ENCODE measurements around the gene TLL1.

TLL1 gene

GRCh38 chr4:165839615-165840333 lies 33.3 kb upstream of the TLL1 start:
- no peak overlapping the region for H3K4me3 ChIP-seq (ENCODE audit: low read depth in 1 of 2, low read length in 2 of 2)
- DNase-seq (no peak), ATAC-seq (ENCODE audit: insufficient read depth, low read depth) (no peak)
- H4K20me1 ChIP-seq (ENCODE audit: insufficient read depth, low read length) = no peaks in the 10 kb centered on the region
- no peak overlapping the region for H2AFZ ChIP-seq (ENCODE audit: low read depth, low read length)
- H3K79me2 ChIP-seq (ENCODE audit: insufficient read depth, low read length) = no peaks in the 10 kb centered on the region
- no peaks in the 10 kb centered on the region for H3K27me3 ChIP-seq (ENCODE audit: insufficient read depth, low read length, poor library complexity)
- no peak overlapping the region for H3K27ac ChIP-seq (ENCODE audit: low read length)
- H3K4me1 ChIP-seq (ENCODE audit: insufficient read depth, low read length) = no peaks in the 10 kb centered on the region
- H3K9me3 ChIP-seq (ENCODE audit: insufficient read depth, low read length, severe bottlenecking) = no peaks in the 10 kb centered on the region
- no peak overlapping the region for H3K4me2 ChIP-seq (ENCODE audit: insufficient read depth, low read length)
- no peaks in the 10 kb centered on the region for H3K36me3 ChIP-seq (ENCODE audit: insufficient read depth, low read length)
- H3K9ac ChIP-seq (ENCODE audit: low read depth, low read length) = no peak overlapping the region
- TF ChIP-seq EZH2 (IDR thresholded peaks at IDR 0.05; ENCODE audit: borderline replicate concordance, low read depth, low read length, severe bottlenecking) (no peak), CTCF (IDR thresholded peaks at IDR 0.05; ENCODE audit: borderline replicate concordance, extremely low read depth, low read length, poor library complexity, severe bottlenecking) (no peak)

- no peak overlapping the region for H2AFZ ChIP-seq (ENCODE audit: low read depth, low read length)
- no peak overlapping the region for H3K27ac ChIP-seq (ENCODE audit: low read length)
- no peak for TF ChIP-seq CTCF (IDR thresholded peaks at IDR 0.05; ENCODE audit: borderline replicate concordance, extremely low read depth, low read length, poor library complexity, severe bottlenecking)
- TF ChIP-seq EZH2 (IDR thresholded peaks at IDR 0.05; ENCODE audit: borderline replicate concordance, low read depth, low read length, severe bottlenecking) = no peak
- H3K79me2 ChIP-seq (ENCODE audit: insufficient read depth, low read length) = no peaks in the 10 kb centered on the region
- ATAC-seq (ENCODE audit: insufficient read depth, low read depth) (no peak), DNase-seq (no peak)
- no peaks in the 10 kb centered on the region for H3K27me3 ChIP-seq (ENCODE audit: insufficient read depth, low read length, poor library complexity)
- H3K9ac ChIP-seq (ENCODE audit: low read depth, low read length) = no peak overlapping the region
- no peaks in the 10 kb centered on the region for H3K4me1 ChIP-seq (ENCODE audit: insufficient read depth, low read length)
- no peaks in the 10 kb centered on the region for H3K36me3 ChIP-seq (ENCODE audit: insufficient read depth, low read length)
- H3K9me3 ChIP-seq (ENCODE audit: insufficient read depth, low read length, severe bottlenecking) = no peaks in the 10 kb centered on the region
- H4K20me1 ChIP-seq (ENCODE audit: insufficient read depth, low read length) = no peaks in the 10 kb centered on the region
- no peak overlapping the region for H3K4me2 ChIP-seq (ENCODE audit: insufficient read depth, low read length)
- no peak overlapping the region for H3K4me3 ChIP-seq (ENCODE audit: low read depth in 1 of 2, low read length in 2 of 2)
Measured at GRCh38 chr4:165842684-165843083, 30.4 kb upstream of the TLL1 start.

GRCh38 chr4:165844161-165844560 lies 28.9 kb upstream of the TLL1 start:
- no peak for ATAC-seq (ENCODE audit: insufficient read depth, low read depth)

More at GRCh38 chr4:165844161-165844560, 28.9 kb upstream of the TLL1 start:
- Histone ChIP-seq H3K36me3 (ENCODE audit: insufficient read depth, low read length) (no peaks in the 10 kb centered on the region), H3K27me3 (ENCODE audit: insufficient read depth, low read length, poor library complexity) (no peaks in the 10 kb centered on the region), H3K4me2 (ENCODE audit: insufficient read depth, low read length) (no peak overlapping the region), H3K79me2 (ENCODE audit: insufficient read depth, low read length) (no peaks in the 10 kb centered on the region), H4K20me1 (ENCODE audit: insufficient read depth, low read length) (no peaks in the 10 kb centered on the region), H3K4me1 (ENCODE audit: insufficient read depth, low read length) (no peaks in the 10 kb centered on the region), H3K4me3 (ENCODE audit: low read depth in 1 of 2, low read length in 2 of 2) (no peak overlapping the region), H3K9me3 (ENCODE audit: insufficient read depth, low read length, severe bottlenecking) (no peaks in the 10 kb centered on the region), H2AFZ (ENCODE audit: low read depth, low read length) (no peak overlapping the region), H3K9ac (ENCODE audit: low read depth, low read length) (no peak overlapping the region), H3K27ac (ENCODE audit: low read length) (no peak overlapping the region)
- TF ChIP-seq CTCF (IDR thresholded peaks at IDR 0.05; ENCODE audit: borderline replicate concordance, extremely low read depth, low read length, poor library complexity, severe bottlenecking) = no peak
- no peak for TF ChIP-seq EZH2 (IDR thresholded peaks at IDR 0.05; ENCODE audit: borderline replicate concordance, low read depth, low read length, severe bottlenecking)
- DNase-seq = no peak
